ENCODE measurements around the gene FOXL3.

Gene FOXL3

DNA sequence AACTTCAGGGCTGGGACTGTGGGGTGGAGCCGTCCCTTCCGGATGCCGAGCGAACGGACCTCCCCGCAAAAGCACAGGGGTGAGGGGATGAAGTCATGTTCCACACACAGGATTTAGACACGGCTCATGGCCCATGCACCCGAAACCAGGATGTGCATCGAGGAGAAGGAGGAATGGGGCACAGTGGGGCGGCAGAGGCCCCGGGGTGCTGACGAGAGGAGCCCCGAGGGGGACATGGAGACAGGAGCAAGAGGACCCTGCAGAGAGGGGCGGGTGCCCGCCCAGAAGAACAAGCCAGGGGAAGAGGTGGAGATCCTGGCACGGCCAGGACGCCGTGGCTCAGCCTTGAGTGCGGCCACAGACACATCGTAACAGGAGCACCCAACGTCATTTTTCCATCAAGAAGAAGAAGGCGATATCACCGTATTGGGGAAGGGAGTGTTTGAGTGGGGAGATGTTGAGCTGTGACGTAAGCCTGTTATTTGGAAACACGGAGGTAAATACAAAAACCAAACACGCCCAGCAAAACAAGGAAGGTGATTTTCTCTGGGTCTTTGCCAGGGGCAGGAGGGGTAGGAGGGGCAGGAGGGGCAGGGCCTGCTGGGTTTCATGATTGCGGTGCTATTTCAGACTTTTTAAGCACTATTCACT, 25.3 kb upstream of the FOXL3 start:
- DNase-seq (ENCODE audit: low read depth, low spot score): no peak
- H3K4me3 ChIP-seq (ENCODE audit: low read length): no peak overlapping the region

GRCh38 chr7:265192-265997, 24.6 kb upstream of the FOXL3 start:
- no peak for DNase-seq (ENCODE audit: low read depth, low spot score)
- H3K4me3 ChIP-seq (ENCODE audit: low read length): no peak overlapping the region

DNA sequence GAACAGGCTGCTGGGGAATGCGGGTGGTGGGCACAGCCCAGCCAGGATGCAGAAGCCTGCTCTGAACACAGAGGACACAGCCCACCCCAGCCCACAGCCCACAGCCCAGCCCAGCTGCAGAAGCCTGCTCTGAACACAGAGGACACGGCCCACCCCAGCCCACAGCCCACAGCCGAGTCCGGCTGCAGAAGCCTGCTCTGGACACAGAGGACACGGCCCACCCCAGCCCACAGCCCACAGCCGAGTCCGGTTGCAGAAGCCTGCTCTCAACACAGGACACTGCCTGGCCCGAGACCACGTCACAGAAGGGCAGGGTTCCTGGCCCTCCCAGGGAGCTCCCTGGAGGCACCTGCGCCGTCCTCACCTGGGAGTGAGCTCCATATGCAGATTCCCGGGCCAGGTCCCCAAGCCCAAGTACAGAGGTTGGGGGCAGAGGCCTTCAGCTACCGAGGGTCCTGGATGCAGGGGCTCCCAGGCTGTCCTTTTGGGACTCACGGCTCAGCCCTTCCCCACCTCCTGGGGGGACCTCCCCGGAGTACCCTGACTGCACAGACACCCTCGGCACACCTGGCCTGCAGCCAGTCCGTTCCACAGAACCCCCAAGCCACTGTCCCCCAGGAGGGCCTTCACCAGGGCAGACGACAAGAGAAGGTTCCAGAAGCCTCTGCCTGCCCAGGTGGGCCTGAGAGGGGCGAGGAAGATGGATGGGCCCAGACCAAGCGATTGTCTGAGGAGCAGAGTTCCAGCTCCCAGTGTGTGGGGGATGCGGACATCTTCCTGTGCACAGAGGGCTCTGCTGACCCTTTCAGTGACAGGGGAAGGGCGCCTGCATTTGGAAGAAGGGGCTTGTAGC, 23.7 kb upstream of the FOXL3 start:
- DNase-seq (ENCODE audit: low read depth, low spot score): no peak
- H3K4me3 ChIP-seq (ENCODE audit: low read length): no peak overlapping the region

GRCh38 chr7:266851-267840, 22.8 kb upstream of the FOXL3 start:
- H3K4me3 ChIP-seq (ENCODE audit: low read length): no peak overlapping the region
- DNase-seq (ENCODE audit: low read depth, low spot score): no peak

GRCh38 chr7:268991-269390, 21.0 kb upstream of the FOXL3 start:
- no peak overlapping the region for H3K4me3 ChIP-seq (ENCODE audit: low read length)
- DNase-seq (ENCODE audit: low read depth, low spot score): no peak

DNA sequence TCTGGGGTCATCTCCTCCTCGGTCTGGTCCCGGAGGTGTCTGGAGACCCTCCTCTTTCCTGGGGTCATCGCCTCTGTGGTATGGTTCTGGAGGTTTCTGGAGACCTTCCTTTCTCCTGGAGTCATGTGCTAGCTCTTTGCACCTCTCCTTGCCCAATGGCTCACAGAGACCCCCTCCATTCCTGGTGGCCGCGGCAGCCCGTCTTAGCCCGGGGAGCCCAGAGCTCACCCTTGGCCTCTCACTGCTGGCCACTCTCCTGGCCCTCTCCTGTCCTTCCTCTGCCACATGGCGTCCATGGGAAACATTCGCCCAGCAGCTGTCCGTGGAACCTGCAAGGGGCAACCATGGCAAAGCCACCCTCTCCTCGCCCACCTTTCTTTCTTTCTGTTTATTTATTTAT, 20.2 kb upstream of the FOXL3 start:
- no peak for DNase-seq (ENCODE audit: low read depth, low spot score)
- no peak overlapping the region for H3K4me3 ChIP-seq (ENCODE audit: low read length)

DNA sequence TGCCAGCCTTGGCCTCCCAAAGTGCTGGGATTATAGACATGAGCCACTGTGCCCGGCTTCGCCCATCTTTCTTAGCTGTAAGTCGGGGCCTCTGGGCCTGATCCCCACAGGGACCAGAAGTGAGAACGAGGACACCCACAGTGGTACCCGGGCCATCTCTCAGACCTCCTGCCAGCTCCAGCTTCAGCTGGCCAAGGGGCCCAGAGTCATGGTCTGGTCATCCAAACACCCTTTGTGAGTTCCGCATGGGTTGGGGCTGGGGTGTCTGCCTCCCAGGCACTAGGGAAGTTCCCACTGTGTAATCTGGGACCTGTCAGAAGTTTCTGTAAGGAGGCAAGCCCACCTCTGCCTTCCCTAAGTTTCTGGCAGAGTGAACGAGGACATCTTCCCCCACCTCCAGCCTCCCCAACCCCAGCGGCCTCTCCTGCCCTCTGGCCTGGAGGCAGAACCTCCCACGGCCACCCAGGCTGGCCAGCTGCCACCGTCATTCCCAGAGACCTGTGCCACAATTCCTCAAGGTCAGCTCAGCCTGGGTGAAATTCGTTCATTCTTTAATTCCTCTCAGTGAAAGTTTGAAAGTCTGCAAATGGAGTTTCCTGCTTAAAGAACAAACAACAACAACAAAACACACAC, 19.5 kb upstream of the FOXL3 start:
- DNase-seq (ENCODE audit: low read depth, low spot score): no peak
- H3K4me3 ChIP-seq (ENCODE audit: low read length): no peak overlapping the region

GRCh38 chr7:271266-272107, 18.5 kb upstream of the FOXL3 start:
- DNase-seq (ENCODE audit: low read depth, low spot score): no peak
- no peak overlapping the region for H3K4me3 ChIP-seq (ENCODE audit: low read length)

GRCh38 chr7:272108-272615, 17.8 kb upstream of the FOXL3 start:
- H3K4me3 ChIP-seq (ENCODE audit: low read length): no peak overlapping the region

GRCh38 chr7:272631-273030, 17.3 kb upstream of the FOXL3 start:
- no peak for DNase-seq (ENCODE audit: low read depth, low spot score)
- H3K4me3 ChIP-seq (ENCODE audit: low read length): no peak overlapping the region

More at GRCh38 chr7:272108-272615, 17.8 kb upstream of the FOXL3 start:
- DNase-seq (ENCODE audit: low read depth, low spot score): no peak

- no peak for DNase-seq (ENCODE audit: low read depth, low spot score)
These were observed 16.6 kb upstream of the FOXL3 start for GRCh38 chr7:273327-273726.

DNA sequence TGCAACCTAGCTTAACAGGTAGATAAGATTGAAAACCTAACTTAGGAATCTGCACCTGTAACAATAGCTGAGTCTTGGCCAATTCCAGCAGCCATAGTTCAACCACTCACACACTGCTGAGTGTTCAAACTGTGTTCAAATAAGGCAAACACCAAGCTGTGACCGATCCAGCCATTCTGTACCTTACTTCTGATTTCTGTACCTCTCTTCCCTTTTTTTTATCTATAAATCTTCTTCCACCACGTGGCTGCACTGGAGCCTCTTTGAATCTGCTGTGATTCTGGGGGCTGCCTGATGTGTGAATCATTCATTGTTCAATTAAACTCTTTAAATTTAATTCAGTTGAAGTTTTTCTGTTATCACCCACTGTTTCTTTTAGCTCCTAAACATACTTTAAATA, 15.7 kb upstream of the FOXL3 start:
- no peak overlapping the region for H3K4me3 ChIP-seq (ENCODE audit: low read length)
- no peak for DNase-seq (ENCODE audit: low read depth, low spot score)

More at GRCh38 chr7:273327-273726, 16.6 kb upstream of the FOXL3 start:
- H3K4me3 ChIP-seq (ENCODE audit: low read length): no peak overlapping the region

DNA sequence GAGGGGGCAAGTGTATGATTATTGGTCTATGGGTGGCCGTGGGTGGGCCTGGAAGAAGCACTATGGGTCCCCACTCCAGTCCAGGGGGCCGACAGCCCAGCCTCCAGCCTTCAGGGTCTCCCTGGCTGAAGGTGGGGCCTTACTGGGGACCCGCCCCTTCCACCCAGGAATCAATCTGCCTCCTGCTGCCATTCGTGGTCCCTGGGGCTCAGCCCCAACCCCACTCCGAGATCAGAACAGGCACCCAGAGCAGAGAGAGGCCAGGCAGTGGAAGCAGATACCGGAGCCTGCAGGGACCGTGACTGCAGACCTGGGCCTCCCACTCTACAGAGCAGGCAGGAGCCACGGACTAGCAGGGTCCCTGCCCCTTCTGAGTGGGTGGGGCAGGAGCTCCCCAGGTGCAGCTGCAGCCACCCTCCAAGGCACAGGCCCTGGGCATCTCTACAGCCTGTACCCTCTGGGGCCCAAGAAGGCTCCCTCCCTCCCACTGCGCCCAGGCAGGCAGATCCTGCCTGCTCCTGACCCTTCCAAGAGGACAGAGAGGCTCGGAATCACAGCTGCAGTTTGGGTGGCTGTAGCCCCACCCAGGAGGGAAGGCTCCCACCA, 13.6 kb upstream of the FOXL3 start:
- no peak for DNase-seq (ENCODE audit: low read depth, low spot score)
- H3K4me3 ChIP-seq (ENCODE audit: low read length): no peak overlapping the region

DNA sequence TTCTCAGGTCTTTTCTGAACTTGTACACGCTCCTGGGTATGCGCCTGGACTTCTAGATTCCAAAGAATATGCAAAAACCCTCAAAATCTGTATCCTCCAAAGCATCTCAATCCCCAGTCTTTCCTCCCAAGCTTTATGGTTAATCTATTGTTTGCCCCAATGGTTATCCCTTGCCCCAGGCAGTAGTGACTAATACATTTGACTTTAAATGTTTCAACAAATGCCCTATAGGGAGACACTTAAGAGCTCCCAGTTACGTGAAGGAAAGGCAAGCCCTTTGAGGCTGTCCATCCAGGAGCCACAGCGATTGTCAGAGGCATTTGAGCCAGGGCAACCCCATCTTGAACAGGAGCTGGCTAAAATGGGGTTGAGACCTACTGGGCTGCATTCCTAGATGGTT, 12.7 kb upstream of the FOXL3 start:
- no peak overlapping the region for H3K4me3 ChIP-seq (ENCODE audit: low read length)
- DNase-seq (ENCODE audit: low read depth, low spot score): no peak

DNA sequence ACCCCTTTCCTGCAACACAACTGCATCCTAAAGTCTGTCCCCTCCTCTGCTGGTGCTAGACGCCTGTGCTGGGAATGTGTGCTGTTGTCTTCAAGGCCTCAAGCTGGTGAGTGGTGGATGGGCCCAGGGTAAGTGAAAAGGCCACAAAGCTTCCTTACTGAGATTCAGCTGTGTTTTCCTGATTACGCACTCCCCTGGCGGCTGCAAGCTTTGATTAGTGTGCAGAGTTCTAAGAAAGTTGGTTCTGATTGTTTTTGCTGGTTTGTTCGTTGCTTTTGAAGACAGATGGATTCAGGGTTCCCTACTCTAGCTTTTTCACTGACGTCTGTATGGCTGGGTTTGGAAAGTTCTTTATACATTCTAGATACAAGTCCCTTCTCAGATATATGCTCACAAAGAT, 11.9 kb upstream of the FOXL3 start:
- DNase-seq (ENCODE audit: low read depth, low spot score): no peak
- H3K4me3 ChIP-seq (ENCODE audit: low read length): no peak overlapping the region

- no peak overlapping the region for H3K4me3 ChIP-seq (ENCODE audit: low read length)
- DNase-seq (ENCODE audit: low read depth, low spot score): no peak
These were observed 10.1 kb upstream of the FOXL3 start for GRCh38 chr7:279821-280220.

- no peak for DNase-seq (ENCODE audit: low read depth, low spot score)
- H3K4me3 ChIP-seq (ENCODE audit: low read length): no peak overlapping the region
These were observed 9.5 kb upstream of the FOXL3 start for GRCh38 chr7:280461-280860.

Data from Jurkat, Clone E6-1 (cell line).